Stimulated activated CD8-positive, alpha-beta memory T cell treated with anti-CD3 and anti-CD28 coated beads, Interleukin-2, amount 100 ng/mL, for 1 hour (primary cell): ENCODE data around the gene COPZ1.

ENCODE experiments used
- DNase-seq, 2 donors: peaks; one replicate each; pipeline ENCODE4 v3.0.0-alpha.2; 2020; ENCODE audit warnings: low read depth in 2 of 2

The COPZ1 gene

DNA sequence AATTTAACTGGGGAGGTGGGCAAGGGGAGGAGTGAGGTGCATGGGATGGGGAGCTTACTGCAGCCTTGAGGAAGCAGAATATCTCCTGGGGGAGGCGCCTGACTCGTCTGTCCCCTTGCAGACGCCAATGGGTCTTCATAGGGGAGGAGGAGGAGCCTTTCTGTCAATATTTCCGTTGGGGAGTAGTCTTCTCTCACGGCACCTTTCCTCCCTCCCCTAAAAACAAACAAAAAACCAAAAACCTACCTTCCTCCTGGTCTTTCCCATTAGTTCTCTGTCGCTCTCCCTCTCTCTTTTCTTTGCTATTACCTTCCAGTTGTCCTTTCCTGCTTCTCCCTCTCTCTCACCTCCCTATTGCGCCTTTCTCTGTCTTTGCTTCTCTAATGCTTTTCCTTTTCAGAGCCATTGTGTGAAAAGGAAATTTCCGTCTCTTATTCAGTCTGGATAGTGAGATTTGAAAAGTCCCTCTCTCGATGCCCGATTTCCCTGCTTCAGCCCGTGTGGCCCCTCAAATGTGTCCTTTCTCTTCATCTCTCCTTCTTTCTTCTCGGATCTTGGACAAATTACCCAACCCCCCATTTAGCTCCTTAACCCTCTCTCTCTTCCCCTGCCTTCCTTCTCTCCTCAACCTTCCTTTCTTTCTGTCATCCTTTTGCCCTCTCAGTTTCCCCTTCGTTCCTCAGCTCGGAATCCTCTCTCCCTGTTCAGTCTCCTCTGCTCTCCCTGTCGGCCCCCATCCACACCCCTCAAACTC, 33.4 kb downstream of the COPZ1 start:
- no peak for DNase-seq

- peak; percentile 79 to 85 for DNase-seq
These were observed 34.2 kb downstream of the COPZ1 start for GRCh38 chr12:54358945-54359761.

GRCh38 chr12:54359762-54360351, 34.9 kb downstream of the COPZ1 start:
- no peak for DNase-seq

- no peak for DNase-seq
These were observed 36.0 kb downstream of the COPZ1 start for GRCh38 chr12:54360717-54361456.

GRCh38 chr12:54363047-54363446, 38.1 kb downstream of the COPZ1 start:
- no peak for DNase-seq

GRCh38 chr12:54363618-54364017, 38.7 kb downstream of the COPZ1 start:
- no peak for DNase-seq

- DNase-seq, result no peak
These were observed 39.5 kb downstream of the COPZ1 start, which contains the start of gene GPR84 for GRCh38 chr12:54364413-54364812. Gene GPR84 (minus strand): TSS chr12:54364486. CDS start chr12:54363851, 635 bp downstream.

DNA sequence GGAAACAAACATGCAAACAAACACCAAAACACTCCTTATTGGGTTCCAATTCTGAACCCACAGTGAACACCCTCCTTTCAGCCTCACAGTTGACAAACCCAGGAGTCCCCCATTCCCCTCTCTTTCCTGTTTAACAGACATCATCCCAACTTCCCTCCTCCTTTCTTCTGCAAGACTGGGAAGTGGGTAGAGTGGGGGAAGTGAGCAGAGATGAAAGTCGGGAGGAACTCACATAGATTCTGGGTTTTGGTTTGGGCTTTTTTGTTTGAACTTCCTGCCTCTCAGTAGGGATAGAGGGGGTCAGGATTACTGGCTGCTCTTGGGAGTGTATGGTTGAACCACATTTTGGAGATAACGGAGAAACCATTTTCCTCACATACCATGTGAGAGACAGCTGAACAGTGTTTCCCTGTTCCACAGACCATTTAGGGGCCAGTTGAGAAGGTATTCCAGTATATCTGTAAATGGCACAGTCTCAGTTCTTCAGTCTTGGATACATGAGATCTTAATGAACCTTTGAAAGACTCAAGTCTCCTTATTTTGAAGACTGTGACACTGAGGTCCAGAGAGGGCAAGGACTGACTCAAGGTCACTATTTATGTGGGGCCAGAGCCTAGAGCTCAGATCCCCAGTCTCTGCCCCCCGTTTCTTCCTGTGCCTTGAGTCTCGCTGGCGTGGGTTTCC, 43.2 kb downstream of the COPZ1 start:
- DNase-seq, result no peak

DNA sequence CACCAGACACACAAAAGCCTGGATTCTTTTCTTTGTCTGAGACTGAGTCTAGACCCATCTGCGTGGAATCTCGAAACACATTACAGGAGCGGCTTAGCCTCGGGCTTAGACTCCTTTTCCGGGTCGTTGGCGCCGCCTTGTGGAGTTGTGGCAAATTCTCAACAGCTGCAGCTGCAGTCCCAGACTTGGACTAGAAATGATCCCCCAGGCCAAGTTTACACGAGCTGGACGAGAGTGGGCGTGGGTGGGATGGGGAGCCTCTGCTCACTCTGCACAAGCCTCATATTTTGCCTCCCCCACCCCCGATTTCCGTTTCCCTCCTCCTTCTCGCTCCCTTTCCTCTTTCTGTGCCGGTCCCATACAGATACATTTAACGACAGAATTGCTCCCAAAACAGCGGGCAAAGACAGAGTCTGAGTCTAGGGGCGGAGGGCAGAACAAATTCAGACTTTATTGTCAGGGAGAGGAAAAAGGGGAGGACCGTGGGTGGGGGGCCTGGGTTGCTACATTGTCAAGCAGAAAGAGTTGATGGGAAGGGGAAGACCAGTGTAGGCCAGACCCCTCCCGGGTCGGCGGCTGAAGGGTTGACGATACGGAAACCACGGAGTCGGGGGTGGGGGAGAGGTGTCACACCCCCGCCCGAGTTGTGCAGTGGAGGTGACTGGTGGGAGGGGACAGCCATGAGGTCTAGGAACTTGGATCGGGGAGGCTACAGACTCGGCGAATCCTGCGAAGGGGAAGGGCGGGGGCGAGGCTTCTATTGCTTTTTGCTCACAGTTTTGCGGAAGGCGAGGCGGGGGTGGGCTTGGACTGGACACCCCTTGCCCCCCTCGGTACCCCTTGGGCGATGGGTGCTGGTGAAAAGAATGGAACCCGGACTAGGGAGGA, 44.0 kb downstream of the COPZ1 start:
- DNase-seq, result peak; percentile 80 to 85

GRCh38 chr12:54369597-54370131, 44.7 kb downstream of the COPZ1 start:
- DNase-seq, result no peak

DNA sequence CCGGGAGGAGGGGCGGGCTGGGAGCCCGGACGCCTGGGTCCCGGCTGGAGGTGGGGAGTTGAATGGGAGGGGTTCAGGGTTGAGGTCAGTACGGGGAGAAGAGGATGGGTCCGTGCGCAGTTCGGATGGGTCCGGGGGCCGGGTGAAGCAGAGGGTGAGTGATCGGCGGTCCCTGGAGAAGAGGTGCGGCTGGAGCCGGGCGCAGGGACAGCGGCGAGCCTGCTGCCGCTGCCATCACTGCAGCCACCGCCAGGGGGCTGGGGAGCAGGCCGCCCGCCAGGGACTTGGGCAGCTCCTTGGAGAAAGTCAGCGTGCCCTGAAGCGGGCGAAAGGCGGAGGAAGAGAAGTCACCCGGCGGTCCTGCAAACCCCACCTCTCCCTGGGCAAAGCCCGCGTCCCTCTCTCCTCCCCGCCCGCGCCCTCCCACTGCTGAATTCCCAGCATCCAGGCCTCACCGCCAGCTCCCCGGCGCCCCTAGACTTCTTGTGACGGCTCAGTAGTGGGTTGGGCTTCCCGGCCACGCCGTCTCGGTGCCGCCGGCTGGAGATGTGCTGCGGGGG, 45.3 kb downstream of the COPZ1 start:
- no peak for DNase-seq

- no peak for DNase-seq
These were observed 46.6 kb downstream of the COPZ1 start for GRCh38 chr12:54371328-54372112.

- DNase-seq, result no peak
These were observed 47.3 kb downstream of the COPZ1 start for GRCh38 chr12:54372113-54372806.

DNA sequence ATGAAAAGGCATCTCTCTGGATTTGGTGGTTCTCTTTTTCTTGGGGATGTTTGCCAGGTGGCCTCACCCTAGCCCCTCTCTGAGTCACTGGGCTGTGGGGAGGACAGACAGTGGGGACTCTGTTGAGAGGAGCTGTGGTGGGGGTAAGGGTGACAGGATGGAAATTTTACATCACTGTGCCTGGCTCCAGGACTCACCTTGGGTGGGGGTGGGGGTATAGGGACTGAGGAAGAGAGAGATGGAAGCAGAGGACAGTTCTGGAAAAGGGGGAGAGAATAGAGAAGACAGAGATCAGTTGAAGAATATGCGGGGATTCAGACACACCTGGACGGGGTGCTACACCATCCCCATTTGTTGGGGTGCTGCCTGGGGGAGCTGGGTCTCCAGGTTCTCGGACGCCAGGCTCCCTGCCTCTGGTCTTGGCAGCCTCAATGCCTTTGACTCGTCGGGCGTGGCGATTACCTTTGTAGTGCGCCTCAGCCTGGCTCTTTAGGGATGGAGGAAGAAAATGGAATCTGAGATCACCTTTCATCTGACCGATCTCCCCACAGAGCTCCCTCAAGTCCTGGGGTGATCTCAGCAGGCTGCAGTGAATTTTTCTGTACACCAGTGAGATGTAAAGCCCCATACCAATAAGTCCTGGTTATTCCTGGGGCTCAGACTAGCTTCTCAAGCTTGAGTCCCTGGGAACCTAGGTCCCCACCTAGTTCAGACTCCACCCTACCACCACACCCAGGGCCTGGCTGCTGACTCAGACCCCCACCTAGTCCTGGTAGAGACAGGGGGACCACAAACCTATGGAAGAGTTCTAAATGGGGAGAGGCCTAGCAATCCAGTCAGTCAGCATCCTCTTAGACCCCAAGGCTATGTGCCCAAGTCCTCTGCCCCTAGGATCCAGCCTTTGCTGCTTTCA, 49.0 kb downstream of the COPZ1 start:
- no peak for DNase-seq

GRCh38 chr12:54374562-54375258, 49.8 kb downstream of the COPZ1 start:
- DNase-seq, result no peak

GRCh38 chr12:54375259-54375579, 50.3 kb downstream of the COPZ1 start:
- DNase-seq, result no peak

GRCh38 chr12:54376596-54376995, 51.7 kb downstream of the COPZ1 start:
- no peak for DNase-seq
